GM21576 (cell line): ENCODE measurements around the gene SPAG8.

Experiments
- ATAC-seq: cut with Tn5 transposase; IDR thresholded peaks from one replicate; pipeline ENCODE4 v1.9.1; 2021; ENCODE audit warnings: mild to moderate bottlenecking, moderate library complexity; ENCODE audit not compliant: unreplicated experiment

Gene SPAG8

DNA sequence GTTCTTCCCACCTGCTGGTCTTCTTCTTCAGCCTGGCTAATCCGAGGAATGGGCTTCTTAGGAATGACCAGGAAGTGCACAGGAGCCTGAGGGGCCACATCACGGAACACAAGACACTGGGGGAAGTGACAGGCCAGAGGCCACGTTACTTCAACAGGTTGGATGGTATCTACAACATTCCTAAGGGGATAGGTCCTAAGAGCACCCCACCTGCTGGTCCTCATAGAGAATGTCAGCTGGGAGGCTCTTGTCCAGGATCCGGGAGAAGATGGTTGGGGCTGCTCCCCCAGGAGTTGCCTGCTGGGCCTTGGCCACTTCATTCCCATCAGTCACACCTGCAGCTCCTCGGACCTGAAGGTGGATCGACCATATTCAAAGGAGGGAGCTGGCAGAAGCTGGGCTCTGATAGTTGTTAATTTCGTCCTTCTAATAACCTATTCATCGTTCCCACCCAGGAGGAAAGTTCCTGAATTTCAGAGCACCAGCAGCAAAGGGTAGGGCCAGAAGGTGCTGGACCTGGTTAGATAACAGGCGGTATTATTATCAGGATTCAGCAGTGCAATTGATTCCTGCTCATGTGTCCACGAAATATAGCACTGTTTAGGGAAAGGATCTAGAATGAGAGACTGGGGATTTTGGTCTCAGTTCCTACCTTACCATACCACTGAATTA lies 1.5 kb upstream of the SPAG8 start:
- ATAC-seq, result no peak

DNA sequence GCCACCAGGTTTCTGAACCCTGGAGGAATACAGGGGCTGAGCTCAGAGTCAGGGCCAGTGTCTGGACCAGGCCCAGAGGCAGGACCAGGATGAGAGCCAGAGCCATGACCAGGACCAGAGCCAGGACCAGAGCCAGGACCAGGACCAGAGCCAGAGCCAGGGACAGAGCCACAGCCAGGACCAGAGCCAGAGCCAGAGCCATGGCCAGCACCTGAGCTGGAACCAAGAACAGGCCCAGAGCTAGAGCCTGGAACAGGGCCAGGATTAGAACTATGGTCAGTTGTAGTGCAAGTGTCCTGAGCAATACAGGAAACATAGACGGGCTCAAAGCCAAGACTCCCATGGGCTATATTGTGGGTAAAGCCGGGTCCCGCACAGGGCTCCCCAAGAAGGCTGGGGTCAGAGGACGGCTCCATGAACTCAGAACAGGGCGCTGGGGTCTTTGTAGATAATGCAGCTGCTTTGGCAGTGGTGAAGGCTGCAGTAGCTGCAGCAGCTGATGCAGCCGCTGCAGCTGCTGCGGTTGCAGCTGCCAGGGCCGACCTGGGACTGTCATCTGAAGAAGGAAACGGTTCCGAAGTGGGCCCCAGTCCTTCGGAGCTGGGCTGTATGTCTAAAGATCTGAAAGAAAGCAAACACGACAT lies 559 bp downstream of the SPAG8 start:
- no peak for ATAC-seq

DNA sequence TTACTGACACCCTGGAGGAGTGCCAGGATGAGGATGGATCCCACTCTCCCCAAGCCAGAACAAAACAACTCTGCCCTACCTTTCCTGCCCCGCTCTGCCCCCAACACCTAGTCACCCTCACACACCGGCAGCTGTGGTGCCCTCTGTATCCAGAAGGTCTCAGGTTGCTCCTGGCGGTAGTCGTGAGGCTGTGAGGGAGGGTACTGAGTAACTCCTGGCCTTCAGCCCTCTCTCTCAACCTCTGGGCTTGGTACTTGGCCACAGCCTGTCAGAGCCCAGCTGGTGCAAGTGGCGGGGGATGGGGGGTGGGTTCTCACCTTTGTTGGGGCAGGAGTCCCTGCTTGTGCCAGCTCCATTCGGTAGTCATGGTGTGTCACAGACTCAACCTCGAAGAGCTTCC lies 1.9 kb downstream of the SPAG8 start:
- ATAC-seq, result no peak

DNA sequence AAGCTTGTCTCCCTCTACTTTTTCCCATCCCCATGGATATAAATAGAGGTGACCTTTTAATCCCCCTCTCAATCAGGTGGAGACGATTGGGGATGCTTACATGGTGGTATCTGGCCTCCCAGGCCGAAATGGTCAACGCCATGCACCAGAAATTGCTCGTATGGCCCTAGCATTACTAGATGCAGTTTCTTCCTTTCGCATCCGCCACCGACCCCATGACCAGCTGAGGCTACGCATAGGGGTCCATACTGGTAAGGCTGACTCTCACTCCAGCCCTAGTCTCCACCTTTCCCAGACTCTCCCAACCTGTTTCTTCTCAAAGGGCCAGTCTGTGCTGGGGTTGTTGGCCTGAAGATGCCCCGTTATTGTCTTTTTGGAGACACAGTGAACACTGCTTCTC lies 3.6 kb downstream of the SPAG8 start:
- no peak for ATAC-seq

DNA sequence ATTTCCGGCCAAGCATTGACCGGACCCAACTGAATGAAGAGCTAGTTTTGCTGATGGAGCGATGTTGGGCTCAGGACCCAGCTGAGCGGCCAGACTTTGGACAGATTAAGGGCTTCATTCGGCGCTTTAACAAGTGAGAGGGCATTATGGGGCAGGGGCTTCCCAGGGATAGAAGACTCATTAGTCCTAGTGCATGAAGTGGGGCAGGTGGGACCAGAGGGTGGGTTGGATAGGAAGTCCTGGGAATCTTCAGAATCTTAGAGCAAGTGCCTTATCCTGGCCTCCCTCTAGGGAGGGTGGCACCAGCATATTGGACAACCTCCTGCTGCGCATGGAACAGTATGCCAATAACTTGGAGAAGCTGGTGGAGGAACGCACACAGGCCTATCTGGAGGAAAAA lies 6.0 kb downstream of the SPAG8 start:
- ATAC-seq, result no peak

DNA sequence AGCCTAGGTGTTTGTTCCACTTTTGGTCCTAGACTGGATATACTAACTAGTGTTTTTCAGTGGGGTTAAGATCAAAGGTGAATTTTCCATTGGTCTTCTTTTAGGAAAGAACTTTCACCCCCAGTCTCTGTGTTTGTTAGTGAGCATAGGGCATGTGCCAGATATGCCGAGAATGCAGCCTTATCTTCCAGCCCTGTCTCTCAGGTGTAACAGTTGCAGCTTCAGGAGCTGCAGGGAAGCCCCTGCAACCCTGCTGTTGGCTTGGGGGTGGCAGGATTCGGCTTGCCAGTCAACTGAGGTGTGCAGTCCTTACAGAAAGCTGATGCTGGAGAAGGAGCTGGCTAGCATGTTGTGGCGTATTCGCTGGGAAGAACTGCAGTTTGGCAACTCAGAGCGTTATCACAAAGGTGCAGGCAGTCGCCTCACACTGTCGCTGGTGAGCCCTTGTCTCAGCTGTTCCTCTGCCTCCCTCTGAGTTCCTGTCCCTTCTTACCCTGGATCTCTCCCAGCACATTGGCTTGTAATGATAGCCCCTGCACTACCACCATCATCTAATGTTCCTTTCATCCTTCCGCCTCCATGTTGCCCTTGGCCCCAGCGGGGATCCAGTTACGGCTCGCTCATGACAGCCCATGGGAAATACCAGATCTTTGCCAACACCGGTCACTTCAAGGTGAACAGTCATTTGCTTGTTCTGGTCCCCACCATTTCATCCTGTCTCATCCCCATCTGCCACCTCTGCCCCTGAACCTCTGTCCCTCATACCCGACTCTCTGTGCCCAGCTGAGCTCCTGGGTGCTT lies 10.5 kb downstream of the SPAG8 start:
- ATAC-seq, result no peak

DNA sequence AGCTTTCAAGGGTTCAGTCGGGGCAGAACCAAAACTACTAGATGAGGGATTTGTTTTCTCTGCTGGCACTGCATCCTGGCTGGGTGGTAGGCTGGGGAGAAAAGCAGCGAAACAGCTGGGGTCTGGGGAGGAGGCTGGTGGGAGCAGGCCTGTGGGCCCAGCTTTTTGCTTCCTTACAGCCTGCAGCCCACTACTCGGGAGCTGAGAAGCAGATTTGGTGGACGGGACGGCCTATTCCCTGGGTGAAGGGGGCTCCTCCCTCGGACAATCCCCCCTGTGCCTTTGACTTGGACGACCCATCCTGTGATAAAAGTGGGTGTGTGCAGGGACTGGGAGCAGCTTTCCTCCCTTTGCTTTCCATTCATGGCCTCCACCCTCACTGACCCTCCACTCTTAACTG lies 11.5 kb downstream of the SPAG8 start:
- ATAC-seq, result no peak

DNA sequence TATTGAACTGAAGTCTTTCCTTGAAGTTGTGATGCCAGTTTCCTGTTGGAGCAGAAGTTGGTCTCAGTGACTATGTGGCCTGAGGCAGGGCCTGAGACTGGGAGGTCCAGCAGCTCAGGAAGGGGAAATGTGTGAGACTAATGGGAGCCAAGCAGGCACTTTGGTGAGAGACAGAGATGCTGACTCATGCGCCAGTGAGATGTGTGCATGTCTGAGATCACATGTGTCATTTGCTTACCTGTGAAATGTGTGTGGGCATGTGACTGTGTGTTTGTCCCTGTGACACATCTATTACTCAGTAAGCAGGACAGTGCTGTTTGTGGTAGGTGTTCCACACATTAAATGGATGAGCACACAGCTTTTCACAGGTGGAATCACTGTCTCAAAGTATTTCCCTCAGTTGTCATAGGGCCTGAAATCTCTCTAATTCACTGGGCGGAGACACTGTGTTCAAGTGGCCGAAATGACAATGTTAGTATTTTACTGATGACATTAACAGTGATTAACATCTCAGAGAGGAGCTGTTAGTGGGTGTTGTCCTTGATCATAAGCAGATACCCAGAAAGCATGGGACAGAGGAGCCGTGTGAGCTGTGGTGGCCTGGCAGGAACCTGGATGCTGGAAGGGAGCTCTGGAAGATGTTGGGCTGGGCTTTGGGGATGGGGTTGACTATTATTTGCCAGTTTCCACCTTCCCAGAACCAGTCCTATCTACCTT lies 13.2 kb downstream of the SPAG8 start:
- ATAC-seq, result peak; percentile 55

DNA sequence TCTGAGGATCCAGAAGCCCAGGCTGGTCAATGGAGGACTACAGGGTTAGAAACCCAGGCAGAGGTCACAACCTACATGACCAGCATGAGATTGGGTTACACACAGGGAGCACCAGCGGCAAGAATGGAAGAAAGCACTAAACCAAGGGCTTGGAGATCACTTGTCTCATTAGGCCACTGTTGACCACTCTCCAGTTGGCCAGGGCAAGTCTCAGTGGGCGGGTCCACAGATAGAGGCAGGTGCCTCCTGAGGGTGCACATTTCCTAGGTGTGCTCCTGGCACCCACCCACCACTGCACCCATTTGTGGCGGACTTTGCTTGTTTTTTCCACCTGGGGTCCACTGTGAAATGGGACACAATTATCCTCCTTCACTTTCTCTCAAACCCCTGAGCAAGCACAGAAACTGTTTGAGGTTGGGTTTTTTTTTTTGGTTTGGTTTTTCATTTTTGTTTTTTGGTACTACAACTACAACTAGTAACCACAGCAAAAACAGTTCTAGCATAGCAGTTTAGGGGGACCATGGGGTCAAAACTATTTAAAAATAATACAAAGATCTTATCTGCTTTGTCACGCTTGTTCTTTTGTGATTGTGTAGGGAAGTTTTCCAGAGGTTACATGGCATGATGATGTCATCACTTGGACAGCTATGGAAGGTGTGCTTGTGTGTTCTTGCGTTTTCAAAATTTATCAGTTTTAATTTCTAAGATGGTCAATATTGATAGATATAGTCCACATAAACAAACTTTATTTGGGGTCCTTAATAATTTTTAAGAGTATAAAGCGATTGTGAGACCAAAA lies 14.6 kb downstream of the SPAG8 start:
- ATAC-seq, result no peak

DNA sequence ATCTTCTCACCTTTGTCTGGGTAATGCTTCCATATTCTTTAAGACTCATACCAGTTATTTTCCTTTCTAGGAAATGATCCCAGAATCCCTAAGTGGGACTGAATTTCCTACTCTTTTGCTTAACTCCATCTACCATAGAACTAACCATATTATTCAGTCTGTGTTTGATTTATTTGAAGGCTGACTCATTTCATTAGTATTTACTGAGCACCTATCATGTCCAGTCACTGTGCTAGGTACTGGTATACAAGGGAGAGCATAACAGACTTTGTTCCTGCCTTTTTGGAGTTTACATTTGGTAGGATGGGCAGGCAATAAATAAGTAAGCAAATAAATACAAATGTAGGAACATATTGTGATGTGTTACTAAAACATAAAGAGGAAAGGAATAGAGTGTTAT lies 16.4 kb downstream of the SPAG8 start:
- no peak for ATAC-seq

DNA sequence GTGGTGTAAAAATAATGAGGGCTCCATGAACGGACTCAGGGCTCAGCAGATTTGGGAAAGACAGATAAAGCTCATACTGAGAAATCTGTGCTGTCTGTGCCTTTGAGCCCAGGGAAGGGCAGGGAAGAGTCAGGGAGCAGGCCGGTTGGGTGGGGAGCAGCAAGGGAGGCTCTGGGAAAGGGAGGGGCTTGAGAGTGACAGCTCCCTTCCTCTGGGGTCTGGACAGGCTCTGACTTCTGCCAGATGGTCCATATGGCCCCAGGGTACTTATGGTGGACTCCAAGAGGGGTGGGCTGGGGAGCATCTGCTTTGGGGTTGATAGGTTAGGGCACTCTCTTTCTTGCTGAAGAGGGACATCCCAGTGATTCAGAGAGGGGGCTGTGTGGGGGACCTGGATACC lies 18.6 kb downstream of the SPAG8 start:
- ATAC-seq, result no peak

DNA sequence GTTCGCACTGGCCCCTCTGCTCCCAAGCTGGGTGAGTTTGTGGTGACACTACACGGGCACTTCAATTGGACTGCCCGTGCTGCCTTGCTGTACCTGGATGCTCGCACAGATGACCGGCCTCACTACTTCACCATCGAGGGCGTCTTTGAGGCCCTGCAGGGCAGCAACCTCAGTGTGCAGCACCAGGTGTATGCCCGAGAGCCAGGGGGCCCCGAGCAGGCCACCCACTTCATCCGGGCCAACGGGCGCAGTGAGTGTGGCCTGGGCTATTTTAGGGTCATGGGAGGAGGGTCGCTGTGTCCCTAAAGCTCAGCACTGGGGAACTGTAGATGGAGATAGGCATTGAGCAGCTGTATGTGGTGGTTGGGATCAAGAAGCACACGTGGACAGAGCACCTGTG lies 19.2 kb downstream of the SPAG8 start:
- ATAC-seq, result no peak

DNA sequence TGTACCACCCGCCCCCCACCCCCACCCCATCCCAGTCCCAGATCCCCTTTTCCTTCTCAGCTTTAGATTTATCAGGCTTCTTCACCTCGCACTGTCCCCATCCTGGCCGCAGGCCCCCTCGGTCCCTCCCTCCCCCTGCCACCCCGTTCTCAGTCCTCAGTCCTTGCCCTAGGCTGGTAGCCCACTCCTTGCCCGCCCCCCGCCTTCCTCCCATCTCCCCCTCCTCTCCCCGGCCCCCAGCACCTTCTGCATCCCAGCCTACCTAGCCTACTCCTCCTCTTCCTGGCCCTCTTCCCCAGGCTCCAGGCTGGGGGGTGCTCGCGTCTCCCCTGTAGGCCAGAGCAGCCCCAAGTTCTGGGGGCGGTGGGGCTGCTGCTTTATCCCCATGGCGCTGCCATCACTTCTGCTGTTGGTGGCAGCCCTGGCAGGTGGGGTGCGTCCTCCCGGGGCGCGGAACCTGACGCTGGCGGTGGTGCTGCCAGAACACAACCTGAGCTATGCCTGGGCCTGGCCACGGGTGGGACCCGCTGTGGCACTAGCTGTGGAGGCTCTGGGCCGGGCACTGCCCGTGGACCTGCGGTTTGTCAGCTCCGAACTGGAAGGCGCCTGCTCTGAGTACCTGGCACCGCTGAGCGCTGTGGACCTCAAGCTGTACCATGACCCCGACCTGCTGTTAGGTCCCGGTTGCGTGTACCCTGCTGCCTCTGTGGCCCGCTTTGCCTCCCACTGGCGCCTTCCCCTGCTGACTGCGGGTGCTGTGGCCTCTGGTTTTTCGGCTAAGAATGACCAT lies 19.8 kb downstream of the SPAG8 start:
- ATAC-seq, result no peak

DNA sequence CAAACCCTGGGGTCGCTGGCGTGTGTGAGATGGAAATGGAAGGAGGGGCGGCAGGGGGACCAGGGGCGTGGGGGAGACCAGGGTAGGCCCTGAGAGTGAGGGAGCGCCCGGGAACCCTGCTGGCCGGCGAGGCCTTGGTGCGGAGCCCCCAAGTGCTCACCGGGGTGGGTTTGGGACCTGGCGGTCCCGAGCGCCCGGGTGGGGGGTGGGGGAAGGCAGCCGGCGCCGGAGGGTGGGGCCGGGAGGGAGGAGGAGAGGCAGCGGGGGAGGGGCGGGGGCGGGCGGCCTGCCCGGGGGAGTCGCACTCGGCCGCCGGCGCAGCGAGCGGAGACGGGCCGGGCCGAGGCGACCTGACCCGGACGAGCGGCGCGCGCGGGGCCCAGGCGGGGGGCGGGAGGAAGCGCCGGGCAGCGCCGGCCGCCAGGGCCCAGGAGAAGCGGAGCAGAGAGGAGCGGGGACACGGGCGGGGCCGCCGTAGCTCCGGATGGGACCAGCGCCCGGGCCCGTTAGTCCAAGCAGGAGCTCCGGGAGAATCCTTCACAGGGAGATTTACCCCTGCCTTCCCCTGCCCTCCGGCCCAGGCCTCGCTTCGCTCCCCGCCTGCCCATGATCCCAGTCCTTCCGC lies 20.7 kb downstream of the SPAG8 start, which contains the start of gene NPR2:
NPR2 (plus strand) TSS at position 295 of the 625 bp plus-strand sequence. CDS start 818 bp downstream, outside the sequence.
- ATAC-seq, result no peak

DNA sequence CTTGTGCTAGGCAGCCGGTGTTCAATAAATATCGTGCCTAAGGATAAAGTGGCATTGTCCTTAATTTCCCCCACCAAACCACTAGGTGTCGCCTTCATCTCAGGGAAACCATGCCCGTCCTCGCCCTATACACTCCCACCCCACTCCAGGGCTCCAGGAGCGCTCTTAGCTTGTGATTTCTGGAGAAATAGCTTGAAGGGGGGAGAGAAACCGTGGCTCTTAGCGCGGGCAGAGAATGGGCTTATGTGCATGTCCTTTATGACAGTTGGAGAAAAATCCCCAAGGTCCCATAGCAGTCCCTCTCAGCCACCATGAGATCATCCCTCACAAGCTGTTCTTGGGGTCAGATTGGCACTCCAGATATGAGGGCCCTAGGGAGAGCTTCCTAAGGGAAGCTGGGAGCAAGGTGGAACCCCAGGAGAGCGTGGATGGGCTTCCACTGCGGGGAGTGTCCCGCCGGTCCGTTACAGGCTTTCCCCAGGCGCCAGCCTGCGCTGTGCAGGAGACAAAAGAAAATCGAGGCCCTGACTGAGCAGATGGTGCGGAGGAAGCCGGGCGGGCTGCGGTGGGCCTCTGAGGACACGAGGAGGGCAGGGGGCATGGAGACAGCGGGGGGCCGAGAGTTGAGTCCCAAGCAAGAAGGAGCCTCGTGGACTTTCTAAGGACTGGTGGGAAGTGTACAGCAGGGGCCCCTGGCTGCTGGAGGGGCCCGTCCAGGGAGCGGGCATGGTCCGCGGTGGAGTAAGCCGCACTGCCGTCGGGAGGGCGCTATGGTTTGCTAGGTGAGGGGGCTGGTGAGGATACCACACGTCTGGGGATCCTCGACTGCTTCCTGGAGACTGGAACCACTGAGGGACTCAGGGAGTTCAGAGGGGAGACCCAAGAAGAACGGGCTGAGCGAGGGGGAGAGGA lies 21.4 kb downstream of the SPAG8 start:
- peak; percentile 69 for ATAC-seq

DNA sequence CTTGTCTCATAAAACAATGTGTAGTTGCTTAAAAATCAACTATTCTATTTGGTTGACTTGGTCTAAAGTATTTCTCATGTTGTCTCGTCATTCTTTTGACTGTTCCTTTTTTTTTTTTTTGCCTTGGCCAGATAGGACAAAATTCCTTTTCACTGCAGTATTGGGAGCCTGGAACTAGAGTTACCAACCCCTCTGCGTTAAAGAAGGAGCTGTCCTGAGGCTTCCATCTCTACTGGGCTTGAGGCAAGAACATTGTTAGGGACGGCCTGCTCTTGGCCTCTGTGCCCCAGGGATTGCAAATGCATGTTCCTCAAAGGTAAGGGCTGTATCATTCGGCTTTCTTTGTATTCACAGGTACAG lies 22.1 kb downstream of the SPAG8 start:
- no peak for ATAC-seq

DNA sequence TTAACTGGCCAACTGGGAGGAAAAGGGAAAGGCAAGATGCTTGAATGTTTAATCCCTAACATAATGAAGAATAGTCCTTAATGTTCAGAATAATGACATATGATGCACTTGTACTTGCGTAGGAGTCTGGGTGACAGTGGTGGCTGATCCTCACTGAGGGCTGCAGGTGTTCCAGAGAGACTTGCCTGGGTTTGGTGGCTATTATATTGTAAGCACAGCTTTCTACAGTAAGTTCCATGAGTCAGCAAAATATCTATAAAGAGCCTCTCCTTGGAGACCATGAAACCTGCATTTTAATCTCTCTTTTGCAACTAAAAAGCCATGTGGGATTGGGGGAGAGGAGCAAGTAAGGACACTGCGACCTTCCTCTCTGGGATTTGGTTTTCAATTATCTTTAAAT lies 22.5 kb downstream of the SPAG8 start:
- no peak for ATAC-seq

DNA sequence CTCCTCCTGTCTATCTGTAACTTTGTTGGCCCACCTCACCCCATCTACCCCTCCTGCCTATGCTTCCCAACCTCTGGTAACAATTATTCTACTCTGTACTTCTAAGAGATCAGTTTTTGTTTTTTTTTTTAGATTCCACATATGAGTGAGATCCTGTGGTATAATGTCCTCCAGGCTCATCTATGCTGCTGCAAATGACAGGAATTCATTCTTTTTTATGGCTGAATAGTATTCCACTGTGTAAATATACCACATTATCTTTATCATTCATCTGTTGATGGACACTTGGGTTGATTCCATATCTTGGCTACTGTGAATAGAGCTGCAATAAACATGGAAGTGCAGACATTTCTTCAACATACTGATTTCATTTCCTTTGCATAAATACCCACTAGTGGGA lies 28.6 kb downstream of the SPAG8 start:
- ATAC-seq, result no peak
